Kidney (tissue), 22 donors: Measurements from ENCODE around the gene SRGN. TPM values are rescaled to one million over a fixed set of nuclear protein-coding genes. Genes with fewer than 3 reads are reported as not detected.
"Not testable (repeated sequence)": the region's sequence is repeated elsewhere in the genome, so short reads cannot be mapped to it uniquely, and the experiment has no call there.

Experiments used
- DNase-seq, 5 donors: peaks; one replicate each; pipeline ENCODE4 v3.0.0-alpha.2; 2013 to 2020
- FAIRE-seq: peaks from 2 replicates; lab custom pipeline; 2012; peaks lifted over from hg19 to GRCh38; lab: Jason Lieb, UNC
- H3K27ac ChIP-seq, 2 donors: one replicate each; pipeline ENCODE4 v1.7.0; 2013; ENCODE audit warnings: low read depth in 2 of 2, low read length in 2 of 2, inconsistent platforms in 1 of 2
- H3K27me3 ChIP-seq: one replicate; pipeline ENCODE4 v1.7.1; 2013; ENCODE audit warnings: low read length, inconsistent platforms; ENCODE audit not compliant: control insufficient read depth, insufficient read depth
- H3K36me3 ChIP-seq, 3 donors: one replicate each; pipeline versions ENCODE4 v1.7.0 to v1.7.1; 2013; ENCODE audit warnings: low read length in 3 of 3, control low read depth in 1 of 3, inconsistent platforms in 1 of 3; ENCODE audit not compliant: insufficient read depth in 3 of 3, control insufficient read depth in 2 of 3
- H3K4me1 ChIP-seq, 3 donors: one replicate each; pipeline versions ENCODE4 v1.7.0 to v1.7.1; 2013; ENCODE audit warnings: low read length in 3 of 3, inconsistent platforms in 1 of 3, low read depth in 1 of 3; ENCODE audit not compliant: control insufficient read depth in 2 of 3, insufficient read depth in 2 of 3
- H3K4me3 ChIP-seq, 3 donors: one replicate each; pipeline versions ENCODE4 v1.7.0 to v1.8.1; 2013; ENCODE audit warnings: low read length in 3 of 3, control low read depth in 1 of 3, inconsistent platforms in 1 of 3
- H3K9ac ChIP-seq, 3 donors: one replicate each; pipeline versions ENCODE4 v1.7.0 to v1.7.1; 2013; ENCODE audit warnings: low read length in 3 of 3, control low read depth in 1 of 3, inconsistent platforms in 1 of 3
- H3K9me3 ChIP-seq, 3 donors: one replicate each; pipeline versions ENCODE4 v1.7.0 to v1.7.1; 2013; ENCODE audit warnings: low read length in 3 of 3, control low read depth in 1 of 3, inconsistent platforms in 1 of 3; ENCODE audit not compliant: control insufficient read depth in 2 of 3, insufficient read depth in 1 of 3
- intact Hi-C: fragments of 100-400 bp; cut with DNase I; formaldehyde crosslinking; loops from one replicate; pipeline ENCODE4 v1.11.1; 2022
- long read RNA-seq, 10 donors: library from polyadenylated mRNA in 1 of 10; unstranded in 1 of 10; transcript quantifications; one replicate each; pipeline ENCODE4 v2.0.0 and lab custom pipeline, GENCODE V29; 2021 to 2026
- polyA plus RNA-seq: library from polyadenylated mRNA; stranded (reverse); fragments of 350-450 nt; fragmentation: Illumina TruSeq; extraction: RNeasy Lipid Tissue Mini Kit (QIAGEN cat#74804); gene quantifications from one replicate; pipeline ENCODE4 v1.2.3, GENCODE V29; 2014; ENCODE audit warnings: low read depth, low replicate concordance; ENCODE audit not compliant: insufficient read depth
- total RNA-seq: library from RNA; stranded (reverse); fragmentation: NEBNext Ultra II Directional; extraction: Animal tissue kit (Norgen Biotek cat#: 25700); gene quantifications from one replicate; pipeline ENCODE4 v1.2.1, GENCODE V29; 2021
- TF ChIP-seq, protein P1 (sequence below): IDR thresholded peaks from 3 replicates; pipeline ENCODE4 v1.5.1; 2012; ENCODE audit warnings: mild to moderate bottlenecking, moderate library complexity, borderline replicate concordance; ENCODE audit not compliant: insufficient read depth; ENCODE audit errors: extremely low read depth
- donor health status: control.
- donor health status: control.
- donor health status: control.
- donor health status: control.
- donor health status: control.
- donor health status: DM: yes; HTN: yes; CAD: no.
- donor health status: Normal renal cell carcinoma (clear cell type).

Gene SRGN
- total RNA-seq, result 130 TPM
- 65.7 TPM for polyA plus RNA-seq
- long read RNA-seq, donor 1, partial matches to known transcripts, result 0 of 4 reads
- long read RNA-seq, donor 1, other reads (novel, unspliced or antisense), result 0 of 4 reads
- long read RNA-seq, donor 2, transcript SRGN-201 (3 exons, 1,208 nt), result major isoform, 14 of 14 reads
- long read RNA-seq, donor 2, partial matches to known transcripts, result 0 of 14 reads
- long read RNA-seq, donor 2, other reads (novel, unspliced or antisense), result 0 of 14 reads
- long read RNA-seq, donor 3, transcript SRGN-201 (3 exons, 1,208 nt), result major isoform, 22 of 22 reads
- long read RNA-seq, donor 3, partial matches to known transcripts, result 0 of 22 reads
- long read RNA-seq, donor 3, other reads (novel, unspliced or antisense), result 0 of 22 reads
- long read RNA-seq, donor 4, transcript SRGN-201 (3 exons, 1,208 nt), result major isoform, 14 of 14 reads
- long read RNA-seq, donor 4, partial matches to known transcripts, result 0 of 14 reads
- long read RNA-seq, donor 4, other reads (novel, unspliced or antisense), result 0 of 14 reads
- long read RNA-seq, donor 5, partial matches to known transcripts, result 0 of 1 reads
- long read RNA-seq, donor 5, other reads (novel, unspliced or antisense), result 0 of 1 reads
- long read RNA-seq, donor 6, transcript SRGN-201 (3 exons, 1,208 nt), result major isoform, 29 of 30 reads
- long read RNA-seq, donor 6, partial matches to known transcripts, result 0 of 30 reads
- long read RNA-seq, donor 6, other reads (novel, unspliced or antisense), result 0 of 30 reads
- long read RNA-seq, donor 7, transcript SRGN-201 (3 exons, 1,208 nt), result major isoform, 17 of 32 reads
- long read RNA-seq, donor 7, partial matches to known transcripts, result 1 of 32 reads
- long read RNA-seq, donor 7, other reads (novel, unspliced or antisense), result 14 of 32 reads
- long read RNA-seq, donor 8, transcript SRGN-201 (3 exons, 1,208 nt), result major isoform, 12 of 12 reads
- long read RNA-seq, donor 8, partial matches to known transcripts, result 0 of 12 reads
- long read RNA-seq, donor 8, other reads (novel, unspliced or antisense), result 0 of 12 reads
- long read RNA-seq, donor 9, transcript SRGN-201 (3 exons, 1,208 nt), result major isoform, 5 of 5 reads
- long read RNA-seq, donor 9, partial matches to known transcripts, result 0 of 5 reads
- long read RNA-seq, donor 9, other reads (novel, unspliced or antisense), result 0 of 5 reads
- long read RNA-seq, donor 10, transcript SRGN-201 (3 exons, 1,208 nt), result major isoform, 5 of 5 reads
- long read RNA-seq, donor 10, partial matches to known transcripts, result 0 of 5 reads
- long read RNA-seq, donor 10, other reads (novel, unspliced or antisense), result 0 of 5 reads

DNA sequence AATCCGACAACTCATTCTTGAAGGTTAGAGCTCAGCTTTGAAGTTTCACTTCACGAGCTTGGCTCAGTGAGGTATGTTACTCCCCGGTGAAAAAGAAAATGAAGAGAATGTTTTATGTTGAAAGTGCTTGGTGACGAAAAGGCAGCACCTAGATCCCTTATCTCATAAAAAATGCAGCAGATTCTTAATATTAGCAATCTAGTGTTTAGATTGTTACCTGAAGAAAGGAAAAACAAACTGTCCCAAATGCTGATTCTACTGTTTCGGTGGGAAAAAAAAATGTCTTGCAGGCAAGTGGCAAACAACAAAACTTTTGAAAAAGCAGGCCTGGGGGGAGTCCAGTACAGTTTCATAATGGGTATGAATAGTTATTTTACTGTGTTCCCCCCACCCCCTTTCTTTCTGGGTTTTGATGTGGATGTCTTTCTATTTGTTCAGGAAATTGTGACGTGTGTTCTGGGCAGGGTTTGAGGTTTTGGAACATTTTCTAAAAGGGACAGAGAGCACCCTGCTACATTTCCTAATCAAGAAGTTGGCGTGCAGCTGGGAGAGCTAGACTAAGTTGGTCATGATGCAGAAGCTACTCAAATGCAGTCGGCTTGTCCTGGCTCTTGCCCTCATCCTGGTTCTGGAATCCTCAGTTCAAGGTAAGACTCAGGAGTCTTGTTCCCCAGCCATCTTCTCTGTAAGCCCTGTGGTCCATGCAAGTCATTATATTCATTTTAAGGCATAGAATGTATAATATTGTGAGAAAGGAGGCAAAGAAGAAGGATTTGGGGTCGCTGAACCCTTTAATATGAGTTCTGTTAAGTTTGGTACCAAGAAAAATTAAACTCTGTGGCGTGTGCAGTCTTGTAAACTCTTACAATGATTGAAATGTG, at the start of gene SRGN:
Gene SRGN (plus strand): TSS at position 514 of the 881 bp plus-strand sequence. CDS start 55 bp downstream, at position 569.
- no peaks in the 10 kb centered on the region for H3K36me3 ChIP-seq
- H3K27ac ChIP-seq, result peak within 1 kb of the TSS; percentile 92 to 94
- peaks cover 0 to 5% (median 0%) of the 10 kb centered on the region in 3 donors for H3K4me1 ChIP-seq
- DNase-seq, result peak in 1 of 5 donors; percentile 52
- H3K27me3 ChIP-seq, result no peaks in the 10 kb centered on the region
- peak within 1 kb of the TSS in 2 of 3 donors; percentile 68 to 78 for H3K9ac ChIP-seq
- H3K4me3 ChIP-seq, result peak within 1 kb of the TSS in 2 of 3 donors; percentile 71 to 75
- intact Hi-C loops, result no loop called here
- H3K9me3 ChIP-seq, result no peaks in the 10 kb centered on the region
- no peak for FAIRE-seq
- TF ChIP-seq, protein P1, sequence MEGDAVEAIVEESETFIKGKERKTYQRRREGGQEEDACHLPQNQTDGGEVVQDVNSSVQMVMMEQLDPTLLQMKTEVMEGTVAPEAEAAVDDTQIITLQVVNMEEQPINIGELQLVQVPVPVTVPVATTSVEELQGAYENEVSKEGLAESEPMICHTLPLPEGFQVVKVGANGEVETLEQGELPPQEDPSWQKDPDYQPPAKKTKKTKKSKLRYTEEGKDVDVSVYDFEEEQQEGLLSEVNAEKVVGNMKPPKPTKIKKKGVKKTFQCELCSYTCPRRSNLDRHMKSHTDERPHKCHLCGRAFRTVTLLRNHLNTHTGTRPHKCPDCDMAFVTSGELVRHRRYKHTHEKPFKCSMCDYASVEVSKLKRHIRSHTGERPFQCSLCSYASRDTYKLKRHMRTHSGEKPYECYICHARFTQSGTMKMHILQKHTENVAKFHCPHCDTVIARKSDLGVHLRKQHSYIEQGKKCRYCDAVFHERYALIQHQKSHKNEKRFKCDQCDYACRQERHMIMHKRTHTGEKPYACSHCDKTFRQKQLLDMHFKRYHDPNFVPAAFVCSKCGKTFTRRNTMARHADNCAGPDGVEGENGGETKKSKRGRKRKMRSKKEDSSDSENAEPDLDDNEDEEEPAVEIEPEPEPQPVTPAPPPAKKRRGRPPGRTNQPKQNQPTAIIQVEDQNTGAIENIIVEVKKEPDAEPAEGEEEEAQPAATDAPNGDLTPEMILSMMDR, result no peak

DNA sequence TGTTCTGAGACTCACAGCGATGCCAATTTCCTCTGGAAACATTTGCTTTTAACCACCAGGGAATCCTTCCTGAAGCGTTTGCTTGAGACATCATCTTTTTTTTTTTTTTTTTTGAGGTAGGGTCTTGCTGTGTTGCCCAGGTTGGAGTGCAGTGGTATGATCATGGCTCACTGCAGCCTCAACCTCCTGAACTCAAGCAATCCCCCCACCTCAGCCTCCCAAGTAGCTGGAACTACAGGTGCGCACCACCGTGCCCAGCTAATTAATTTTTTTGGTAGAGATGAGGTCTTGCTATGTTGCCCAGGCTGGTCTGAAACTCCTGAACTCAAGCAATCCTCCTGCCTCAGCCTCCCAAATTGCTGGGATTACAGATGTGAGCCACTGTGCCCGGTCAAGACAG, 47.0 kb upstream of the SRGN start:
- intact Hi-C loops, H3K9me3 ChIP-seq, H3K4me1 ChIP-seq, H3K9ac ChIP-seq, H3K4me3 ChIP-seq, DNase-seq, H3K36me3 ChIP-seq, FAIRE-seq, H3K27ac ChIP-seq, H3K27me3 ChIP-seq: not testable (repeated sequence)

DNA sequence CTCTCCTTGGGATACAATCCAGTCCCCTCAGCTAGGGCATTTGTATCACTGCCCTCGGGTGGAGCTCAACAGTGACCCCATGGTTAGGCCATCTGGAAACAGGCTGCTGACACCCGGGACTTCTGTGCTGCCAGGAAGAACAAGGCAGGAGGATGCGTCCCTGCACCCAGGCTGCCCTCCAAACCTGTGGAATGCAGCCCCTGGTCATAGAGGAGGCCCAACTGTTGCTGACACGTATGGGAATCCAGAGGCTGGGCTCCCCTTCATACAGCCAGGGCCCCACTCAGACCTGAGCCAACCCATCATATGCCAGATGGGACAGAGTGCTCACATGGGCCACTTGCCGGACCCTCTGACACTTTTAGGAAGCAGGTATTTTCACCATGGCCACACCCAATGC, 45.5 kb upstream of the SRGN start:
- no peaks in the 10 kb centered on the region for H3K4me1 ChIP-seq
- H3K9ac ChIP-seq, result no peak overlapping the region
- H3K4me3 ChIP-seq, result no peak overlapping the region
- DNase-seq (no peak), FAIRE-seq (no peak)
- intact Hi-C loops, result no loop called here
- no peaks in the 10 kb centered on the region for H3K9me3 ChIP-seq
- TF ChIP-seq, protein P1, result no peak
- no peak overlapping the region for H3K27ac ChIP-seq
- H3K36me3 ChIP-seq, result no peaks in the 10 kb centered on the region
- no peaks in the 10 kb centered on the region for H3K27me3 ChIP-seq
